Psoas muscle (tissue), 8 donors: ENCODE measurements around the gene ZBTB24. TPM values are rescaled to one million over a fixed set of nuclear protein-coding genes. Genes with fewer than 3 reads are reported as not detected.
"Not testable (repeated sequence)": the region's sequence is repeated elsewhere in the genome, so short reads cannot be mapped to it uniquely, and the experiment has no call there.

Experiments used
- ATAC-seq, 4 donors: fragments of 200-7000 bp; cut with Tn5 transposase; one replicate each; pipeline ENCODE4 v1.9.1; 2020; ENCODE audit warnings: moderate library complexity in 3 of 4, mild to moderate bottlenecking in 2 of 4
- DNase-seq, 2 donors: peaks; one replicate each; pipeline ENCODE4 v3.0.0-alpha.2; 2020
- H3K27ac ChIP-seq: fragments of 200-600 bp; one replicate; pipeline ENCODE4 v1.8.0; 2022
- H3K27me3 ChIP-seq, 3 donors: fragments of 200-600 bp in 1 of 3; one replicate each; pipeline versions ENCODE4 v1.6.1 to v1.8.0; 2013 to 2022; ENCODE audit warnings: low read length in 2 of 3, mild to moderate bottlenecking in 2 of 3, moderate library complexity in 1 of 3; ENCODE audit not compliant: insufficient read depth in 3 of 3
- H3K36me3 ChIP-seq, 2 donors: fragments of 200-600 bp in 1 of 2; one replicate each; pipeline versions ENCODE4 v1.6.1 to v1.8.0; 2013 to 2022; ENCODE audit warnings: low read depth in 1 of 2, mild to moderate bottlenecking in 1 of 2, moderate library complexity in 1 of 2; ENCODE audit not compliant: insufficient read depth in 1 of 2
- H3K4me1 ChIP-seq: fragments of 200-600 bp; one replicate; pipeline ENCODE4 v1.8.0; 2022
- H3K4me3 ChIP-seq: fragments of 200-600 bp; one replicate; pipeline ENCODE4 v1.8.0; 2022; ENCODE audit warnings: mild to moderate bottlenecking
- H3K9me3 ChIP-seq: fragments of 200-600 bp; one replicate; pipeline ENCODE4 v1.8.0; 2022
- CTCF ChIP-seq: fragments of 200-600 bp; IDR thresholded peaks from one replicate; pipeline ENCODE4 v1.8.0; 2022; ENCODE audit warnings: antibody characterized with exemption
- WGBS, 3 donors: extraction: QIAGEN DNeasy Blood & Tissue Kit; methylation state at CpG; one replicate each; pipeline versions ENCODE4 v1.1.6 to v1.1.7; 2013; 5-methylcytosine and 5-hydroxymethylcytosine counted together
- intact Hi-C, 2 donors: fragments of 100-400 bp; cut with DNase I; formaldehyde crosslinking; loops; one replicate each; pipeline versions ENCODE4 v1.11.0 to v1.14.2; 2022
- polyA plus RNA-seq, 3 donors: library from polyadenylated mRNA; stranded (reverse); fragments of 200-250 nt; gene quantifications; one replicate each; pipeline ENCODE4 v1.2.3, GENCODE V29; 2013
- total RNA-seq, 4 donors: library from RNA; stranded (reverse); fragmentation: NEBNext Ultra II Directional in 2 of 4; extraction: Animal tissue kit (Norgen Biotek cat#: 25700) in 2 of 4; gene quantifications; one replicate each; pipeline versions ENCODE4 v1.2.1 to v1.2.4, GENCODE V29; 2021 to 2023
- donor health status: healthy with polysubstance abuse.
- donor health status: DM: no; HTN: no; CAD: no; lungs with moderate emphysema.
- donor health status: Bipolar disorder and iron deficiency.
- donor health status: healthy.
- donor health status: DM: yes; HTN: yes; CAD: no.
- donor health status: DM: no; HTN: no; CAD: no.
- donor health status: DM: no; HTN: no; CAD: no.
- donor health status: DM: yes; HTN: yes; CAD: no.

Gene ZBTB24
- total and polyA plus RNA-seq, 7 donors, result 2.3 to 5.8 (median 5.3) TPM

DNA sequence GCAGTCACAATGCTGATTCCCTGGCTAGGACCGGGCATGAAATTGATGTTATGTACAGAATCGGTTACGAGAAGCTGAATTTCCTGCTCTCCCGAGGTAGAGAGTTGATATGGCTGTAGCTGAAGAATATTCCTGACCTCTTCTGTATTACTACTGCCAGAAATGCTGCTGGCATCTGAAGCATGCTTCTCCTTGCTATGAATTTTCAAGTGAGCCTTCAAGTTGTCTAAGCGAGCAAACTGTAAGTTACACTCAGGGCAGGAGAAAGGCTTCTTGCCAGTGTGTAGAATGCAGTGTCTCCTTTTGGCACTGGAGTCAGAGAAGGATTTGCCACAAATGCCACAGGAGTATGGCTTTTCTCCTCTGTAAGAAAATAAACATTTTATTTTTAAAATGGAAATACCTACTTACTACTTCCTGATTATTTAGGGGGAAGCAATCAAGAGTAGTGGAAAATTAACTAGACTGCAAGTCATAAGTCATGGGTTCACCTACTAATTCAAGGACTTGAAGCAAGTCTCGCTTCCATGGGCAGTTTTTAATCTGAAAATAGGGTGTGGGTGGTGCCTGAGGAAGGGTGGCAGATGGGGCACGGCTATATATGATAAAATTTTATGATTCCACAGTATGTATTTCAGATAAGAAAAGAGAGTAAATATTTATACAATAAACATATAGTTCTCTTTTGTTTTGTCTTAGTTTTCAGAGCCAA is 16.7 kb downstream of the ZBTB24 start:
- peak overlapping the region; percentile 56 for H3K27ac ChIP-seq
- DNase-seq (no peak), ATAC-seq (peak in 1 of 4 donors; percentile 24)
- peaks cover 9 to 95% of the 10 kb centered on the region in 2 donors for H3K36me3 ChIP-seq
- intact Hi-C loops, result no loop called here
- H3K27me3 ChIP-seq, result no peaks in the 10 kb centered on the region
- peaks cover 12% of the 10 kb centered on the region for H3K4me1 ChIP-seq
- 60 to 82% (median 68%) methylated on average over 7 of the region's 7 CpGs for WGBS, 3 donors
- H3K9me3 ChIP-seq, result no peaks in the 10 kb centered on the region
- no peak for TF ChIP-seq CTCF
- no peak overlapping the region for H3K4me3 ChIP-seq

GRCh38 chr6:109465772-109466171 is 17.2 kb downstream of the ZBTB24 start:
- Histone ChIP-seq H3K9me3 (no peaks in the 10 kb centered on the region), H3K4me1 (peaks cover 12% of the 10 kb centered on the region), H3K27ac (peak overlapping the region; percentile 56), H3K27me3 (no peaks in the 10 kb centered on the region), H3K36me3 (peaks cover 7 to 89% of the 10 kb centered on the region in 2 donors), H3K4me3 (no peak overlapping the region)
- no peak for DNase-seq
- 43 to 80% (median 46%) methylated on average over 7 of the region's 7 CpGs for WGBS, 3 donors
- TF ChIP-seq CTCF, result no peak
- ATAC-seq, result peak in 3 of 4 donors; percentile 80 to 83 (median 83)
- intact Hi-C loops, result no loop called here

- Histone ChIP-seq H3K4me3 (no peak overlapping the region), H3K4me1 (peaks cover 28% of the 10 kb centered on the region), H3K9me3 (no peaks in the 10 kb centered on the region), H3K36me3 (peaks cover 7 to 51% of the 10 kb centered on the region in 2 donors), H3K27me3 (no peaks in the 10 kb centered on the region), H3K27ac (no peak overlapping the region)
- ATAC-seq, result no peak
- intact Hi-C loops, result no loop called here
- WGBS, 3 donors, result 81 to 87% (median 82%) methylated on average over 1 of the region's 1 CpG
- TF ChIP-seq CTCF, result no peak
- no peak for DNase-seq
Measured at GRCh38 chr6:109461733-109462526, 21.1 kb downstream of the ZBTB24 start.

DNA sequence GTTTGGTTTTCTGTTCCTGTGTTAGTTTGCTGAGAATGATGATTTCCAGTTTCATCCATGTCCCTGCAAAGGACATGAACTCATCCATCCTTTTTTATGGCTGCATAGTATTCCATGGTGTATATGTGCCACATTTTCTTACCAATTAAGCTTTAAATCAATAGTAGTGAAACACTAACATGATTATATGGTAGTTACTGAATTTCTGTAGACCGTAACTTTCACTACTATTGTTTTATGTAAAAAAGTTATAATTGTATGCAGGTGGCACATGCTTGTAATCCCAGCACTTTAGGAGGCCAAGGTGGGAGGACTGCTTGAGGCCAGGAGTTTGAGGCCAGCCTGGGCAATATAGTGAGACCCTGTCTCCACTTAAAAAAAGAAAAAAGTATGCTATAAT is 21.8 kb downstream of the ZBTB24 start:
- DNase-seq, H3K27ac ChIP-seq, H3K27me3 ChIP-seq, ATAC-seq, H3K9me3 ChIP-seq, intact Hi-C loops, H3K4me3 ChIP-seq: not testable (repeated sequence)
- Histone ChIP-seq H3K36me3 (peaks cover 6 to 44% of the 10 kb centered on the region in 2 donors), H3K4me1 (peaks cover 32% of the 10 kb centered on the region)
- 98 to 100% (median 98%) methylated on average over 1 of the region's 1 CpG for WGBS, 3 donors

- Histone ChIP-seq H3K4me3 (no peak overlapping the region), H3K4me1 (peaks cover 28% of the 10 kb centered on the region), H3K27ac (no peak overlapping the region), H3K27me3 (no peaks in the 10 kb centered on the region), H3K36me3 (peaks cover 3 to 35% of the 10 kb centered on the region in 2 donors), H3K9me3 (no peaks in the 10 kb centered on the region)
- TF ChIP-seq CTCF, result no peak
- WGBS, 3 donors, result 86 to 93% (median 87%) methylated on average over 3 of the region's 3 CpGs
- intact Hi-C loops, result no loop called here
- DNase-seq, result no peak
- no peak for ATAC-seq
Measured at GRCh38 chr6:109460161-109460829, 22.7 kb downstream of the ZBTB24 start.
